AG10803 (cell line): ENCODE measurements around the gene SRD5A1.

Source experiments
- DNase-seq: peaks from one replicate; pipeline ENCODE4 v3.0.0; 2010; ENCODE audit warnings: low read depth
- H3K4me3 ChIP-seq: 2 replicates; pipeline ENCODE4 v1.5.1; 2011; ENCODE audit warnings: mild to moderate bottlenecking, low read length, control low read depth
- CTCF ChIP-seq: conservative IDR thresholded peaks from 2 replicates; pipeline ENCODE4 v1.5.1; 2011; ENCODE audit warnings: mild to moderate bottlenecking, low read length, control low read depth, inconsistent platforms

The SRD5A1 gene

GRCh38 chr5:6597557-6597956 is 35.7 kb upstream of the SRD5A1 start:
- TF ChIP-seq CTCF: no peak
- no peak overlapping the region for H3K4me3 ChIP-seq

GRCh38 chr5:6598351-6598900 is 34.8 kb upstream of the SRD5A1 start:
- DNase-seq: peak; percentile 37
- no peak for TF ChIP-seq CTCF
- H3K4me3 ChIP-seq: no peak overlapping the region

More at GRCh38 chr5:6597557-6597956, 35.7 kb upstream of the SRD5A1 start:
- DNase-seq: no peak

- DNase-seq: no peak
- no peak for TF ChIP-seq CTCF
- no peak overlapping the region for H3K4me3 ChIP-seq
Measured at GRCh38 chr5:6599739-6600138, 33.5 kb upstream of the SRD5A1 start.

- no peak for DNase-seq
- no peak for TF ChIP-seq CTCF
- H3K4me3 ChIP-seq: no peak overlapping the region
Measured at GRCh38 chr5:6601271-6601670, 32.0 kb upstream of the SRD5A1 start.

- no peak for DNase-seq
- no peak for TF ChIP-seq CTCF
- H3K4me3 ChIP-seq: no peak overlapping the region
Measured at GRCh38 chr5:6601816-6602215, 31.4 kb upstream of the SRD5A1 start.

- DNase-seq: no peak
- no peak overlapping the region for H3K4me3 ChIP-seq
- TF ChIP-seq CTCF: no peak
Measured at GRCh38 chr5:6602441-6602840, 30.8 kb upstream of the SRD5A1 start.

- no peak overlapping the region for H3K4me3 ChIP-seq
- TF ChIP-seq CTCF: no peak
Measured at GRCh38 chr5:6603643-6604042, 29.6 kb upstream of the SRD5A1 start.

More at GRCh38 chr5:6603643-6604042, 29.6 kb upstream of the SRD5A1 start:
- DNase-seq: no peak
